ENCODE results near the gene MPP4. TPM values are rescaled to one million over a fixed set of nuclear protein-coding genes. Genes with fewer than 3 reads are reported as not detected.

The MPP4 gene
- total RNA-seq = not detected in 2 replicates

GRCh38 chr2:201698588-201699226 lies at the start of gene MPP4:
Gene MPP4, minus strand, starts transcription at chr2:201698644. Its CDS starts 4,690 bp downstream, at chr2:201693954.
- H3K4me3 Mint-ChIP-seq = no peak within 1 kb of the TSS

GRCh38 chr2:201746551-201746950 lies 48.1 kb upstream of the MPP4 start:
- no peaks in the 10 kb centered on the region for H3K9me3 Mint-ChIP-seq
- no peak overlapping the region for H3K27ac Mint-ChIP-seq
- peaks cover 42% of the 10 kb centered on the region for H3K36me3 Mint-ChIP-seq (ENCODE audit: low read depth)
- ChIA-PET CTCF (no interaction called here), POLR2A (no interaction called here)
- H3K27me3 Mint-ChIP-seq = no peaks in the 10 kb centered on the region
- TF ChIP-seq CTCF (IDR thresholded peaks at IDR 0.05) = no peak
- no peaks in the 10 kb centered on the region for H3K4me1 Mint-ChIP-seq
- intact Hi-C loops (cut with micrococcal nuclease) = no loop called here
- no peak for ATAC-seq (ENCODE audit: low read depth)
- DNase-seq = no peak
- H3K4me3 Mint-ChIP-seq = no peak overlapping the region

More at GRCh38 chr2:201698588-201699226, at the start of gene MPP4:
- ChIA-PET POLR2A (no interaction called here), CTCF (no interaction called here)
- Mint-ChIP-seq H3K27me3 (peaks cover 2% of the 10 kb centered on the region), H3K36me3 (ENCODE audit: low read depth) (peaks cover 12% of the 10 kb centered on the region), H3K4me1 (no peaks in the 10 kb centered on the region), H3K9me3 (no peaks in the 10 kb centered on the region), H3K27ac (no peak within 1 kb of the TSS)
- no peak for DNase-seq
- no peak for TF ChIP-seq CTCF (IDR thresholded peaks at IDR 0.05)
- no peak for ATAC-seq (ENCODE audit: low read depth)
- intact Hi-C loops (cut with micrococcal nuclease) = no loop called here

- intact Hi-C loops (cut with micrococcal nuclease) = no loop called here
- ATAC-seq (ENCODE audit: low read depth) = no peak
Observed at GRCh38 chr2:201735486-201735885, 37.0 kb upstream of the MPP4 start.

GRCh38 chr2:201734111-201734510 lies 35.7 kb upstream of the MPP4 start:
- TF ChIP-seq CTCF (IDR thresholded peaks at IDR 0.05) = no peak
- Mint-ChIP-seq H3K36me3 (ENCODE audit: low read depth) (peaks cover 26% of the 10 kb centered on the region), H3K9me3 (no peaks in the 10 kb centered on the region), H3K4me1 (no peaks in the 10 kb centered on the region), H3K4me3 (no peak overlapping the region), H3K27ac (no peak overlapping the region), H3K27me3 (no peaks in the 10 kb centered on the region)
- no peak for ATAC-seq (ENCODE audit: low read depth)
- DNase-seq = no peak
- ChIA-PET CTCF (no interaction called here), POLR2A (no interaction called here)
- intact Hi-C loops (cut with micrococcal nuclease) = no loop called here

More at GRCh38 chr2:201735486-201735885, 37.0 kb upstream of the MPP4 start:
- POLR2A ChIA-PET = no interaction called here
- Mint-ChIP-seq H3K27me3 (no peaks in the 10 kb centered on the region), H3K27ac (no peak overlapping the region), H3K4me1 (no peaks in the 10 kb centered on the region), H3K36me3 (ENCODE audit: low read depth) (peaks cover 26% of the 10 kb centered on the region), H3K9me3 (no peaks in the 10 kb centered on the region), H3K4me3 (no peak overlapping the region)
- DNase-seq = no peak
- TF ChIP-seq CTCF (IDR thresholded peaks at IDR 0.05) = no peak
- CTCF ChIA-PET = no interaction called here

- intact Hi-C loops (cut with micrococcal nuclease) = no loop called here
- no peak for ATAC-seq (ENCODE audit: low read depth)
- ChIA-PET CTCF (no interaction called here), POLR2A (no interaction called here)
- no peak for TF ChIP-seq CTCF (IDR thresholded peaks at IDR 0.05)
- no peak overlapping the region for H3K4me3 Mint-ChIP-seq
- no peaks in the 10 kb centered on the region for H3K9me3 Mint-ChIP-seq
- H3K27ac Mint-ChIP-seq = no peak overlapping the region
- no peak for DNase-seq
- no peaks in the 10 kb centered on the region for H3K27me3 Mint-ChIP-seq
- H3K4me1 Mint-ChIP-seq = no peaks in the 10 kb centered on the region
- peaks cover 26% of the 10 kb centered on the region for H3K36me3 Mint-ChIP-seq (ENCODE audit: low read depth)
Observed at GRCh38 chr2:201733544-201733943, 35.1 kb upstream of the MPP4 start.
